Osteoblast (primary cell): ENCODE measurements around the gene PLP1. TPM values are rescaled to one million over a fixed set of nuclear protein-coding genes. Genes with fewer than 3 reads are reported as not detected.

Experiments
- DNase-seq: peaks from one replicate; pipeline ENCODE4 v3.0.0; 2011; ENCODE audit warnings: low spot score, mixed read lengths; ENCODE audit not compliant: insufficient read length; ENCODE audit errors: missing footprints
- H2AFZ ChIP-seq: 2 replicates; pipeline ENCODE4 v1.6.0; 2011; ENCODE audit warnings: mild to moderate bottlenecking, low read length
- H3K27ac ChIP-seq: 2 replicates; pipeline ENCODE4 v1.5.1; 2011; ENCODE audit warnings: mild to moderate bottlenecking, low read depth, low read length, moderate library complexity
- H3K27me3 ChIP-seq: 2 replicates; pipeline ENCODE4 v1.6.0; 2012; ENCODE audit warnings: mild to moderate bottlenecking, control low read depth, inconsistent platforms, low read length, moderate library complexity; ENCODE audit not compliant: insufficient read depth
- H3K36me3 ChIP-seq: 2 replicates; pipeline ENCODE4 v1.5.1; 2011; ENCODE audit warnings: mild to moderate bottlenecking, low read length, control low read depth, moderate library complexity; ENCODE audit not compliant: insufficient read depth
- H3K4me1 ChIP-seq: 2 replicates; pipeline ENCODE4 v1.5.1; 2011; ENCODE audit warnings: mild to moderate bottlenecking, low read length, control low read depth, moderate library complexity; ENCODE audit not compliant: insufficient read depth
- H3K4me2 ChIP-seq: 2 replicates; pipeline ENCODE4 v1.6.0; 2011; ENCODE audit warnings: mild to moderate bottlenecking, low read length; ENCODE audit not compliant: insufficient read depth
- H3K4me3 ChIP-seq: fragments of 200-600 bp; sonication (generic); 3 replicates; pipeline ENCODE4 v1.5.1; 2012; ENCODE audit warnings: mild to moderate bottlenecking, low read length, inconsistent platforms; ENCODE audit not compliant: insufficient read depth
- H3K79me2 ChIP-seq: 2 replicates; pipeline ENCODE4 v1.6.0; 2012; ENCODE audit warnings: mild to moderate bottlenecking, low read length, control low read depth, inconsistent platforms; ENCODE audit not compliant: insufficient read depth
- H3K9me3 ChIP-seq: 2 replicates; pipeline ENCODE4 v1.5.1; 2011; ENCODE audit warnings: low read depth, low read length, control low read depth
- H4K20me1 ChIP-seq: 2 replicates; pipeline ENCODE4 v1.6.0; 2012; ENCODE audit warnings: mild to moderate bottlenecking, low read length, control low read depth; ENCODE audit not compliant: insufficient read depth
- total RNA-seq: library from RNA; depleted of rRNA; stranded (reverse); fragments of >200 nt; gene quantifications from 2 replicates; pipeline ENCODE4 v1.2.3, GENCODE V29; 2012
- TF ChIP-seq, protein P1 (sequence below): IDR thresholded peaks from 2 replicates; pipeline ENCODE4 v1.5.1; 2011; ENCODE audit warnings: mild to moderate bottlenecking, low read depth, low read length, moderate library complexity; ENCODE audit errors: extremely low read depth

The PLP1 gene
- total RNA-seq, 1 donor = 0.36 TPM

DNA sequence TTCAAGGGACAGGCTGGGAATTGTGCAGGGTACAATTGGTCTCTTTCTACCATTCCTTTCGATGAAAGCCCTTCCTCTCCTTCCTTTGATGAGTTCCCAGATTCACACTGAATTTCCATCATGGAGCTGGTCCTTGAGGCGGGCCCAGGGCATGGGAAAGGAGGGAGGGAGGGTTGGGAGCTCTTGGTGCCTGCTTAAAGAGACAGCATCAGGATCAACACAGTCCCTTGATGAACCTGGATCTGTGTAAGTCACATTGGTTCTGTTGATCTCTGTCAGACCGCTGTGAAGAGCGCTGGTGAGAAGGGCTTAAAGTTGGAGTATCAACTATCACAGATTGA lies 4.4 kb downstream of the PLP1 start:
- Histone ChIP-seq H2AFZ (no peak overlapping the region), H3K4me1 (no peaks in the 10 kb centered on the region), H3K27me3 (peaks cover 55% of the 10 kb centered on the region), H3K4me2 (no peak overlapping the region), H3K4me3 (no peak overlapping the region), H3K27ac (no peak overlapping the region), H3K79me2 (no peaks in the 10 kb centered on the region), H4K20me1 (peaks cover 2% of the 10 kb centered on the region), H3K9me3 (no peaks in the 10 kb centered on the region), H3K36me3 (no peaks in the 10 kb centered on the region)
- TF ChIP-seq, protein P1, sequence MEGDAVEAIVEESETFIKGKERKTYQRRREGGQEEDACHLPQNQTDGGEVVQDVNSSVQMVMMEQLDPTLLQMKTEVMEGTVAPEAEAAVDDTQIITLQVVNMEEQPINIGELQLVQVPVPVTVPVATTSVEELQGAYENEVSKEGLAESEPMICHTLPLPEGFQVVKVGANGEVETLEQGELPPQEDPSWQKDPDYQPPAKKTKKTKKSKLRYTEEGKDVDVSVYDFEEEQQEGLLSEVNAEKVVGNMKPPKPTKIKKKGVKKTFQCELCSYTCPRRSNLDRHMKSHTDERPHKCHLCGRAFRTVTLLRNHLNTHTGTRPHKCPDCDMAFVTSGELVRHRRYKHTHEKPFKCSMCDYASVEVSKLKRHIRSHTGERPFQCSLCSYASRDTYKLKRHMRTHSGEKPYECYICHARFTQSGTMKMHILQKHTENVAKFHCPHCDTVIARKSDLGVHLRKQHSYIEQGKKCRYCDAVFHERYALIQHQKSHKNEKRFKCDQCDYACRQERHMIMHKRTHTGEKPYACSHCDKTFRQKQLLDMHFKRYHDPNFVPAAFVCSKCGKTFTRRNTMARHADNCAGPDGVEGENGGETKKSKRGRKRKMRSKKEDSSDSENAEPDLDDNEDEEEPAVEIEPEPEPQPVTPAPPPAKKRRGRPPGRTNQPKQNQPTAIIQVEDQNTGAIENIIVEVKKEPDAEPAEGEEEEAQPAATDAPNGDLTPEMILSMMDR = no peak
- DNase-seq = no peak

GRCh38 chrX:103781706-103782105 lies 5.1 kb downstream of the PLP1 start:
- Histone ChIP-seq H3K4me1 (no peaks in the 10 kb centered on the region), H3K27me3 (peaks cover 49% of the 10 kb centered on the region), H3K4me3 (no peak overlapping the region), H3K36me3 (no peaks in the 10 kb centered on the region), H3K79me2 (no peaks in the 10 kb centered on the region), H4K20me1 (peaks cover 2% of the 10 kb centered on the region), H3K4me2 (no peak overlapping the region), H2AFZ (no peak overlapping the region), H3K9me3 (no peaks in the 10 kb centered on the region), H3K27ac (no peak overlapping the region)
- TF ChIP-seq, protein P1 = no peak
- no peak for DNase-seq

- Histone ChIP-seq H3K79me2 (no peaks in the 10 kb centered on the region), H3K4me3 (no peak overlapping the region), H4K20me1 (no peaks in the 10 kb centered on the region), H3K4me1 (no peaks in the 10 kb centered on the region), H3K4me2 (no peak overlapping the region), H3K27me3 (peaks cover 46% of the 10 kb centered on the region), H3K27ac (no peak overlapping the region), H3K9me3 (no peaks in the 10 kb centered on the region), H3K36me3 (no peaks in the 10 kb centered on the region), H2AFZ (no peak overlapping the region)
- TF ChIP-seq, protein P1 = no peak
- DNase-seq = no peak
Measured at GRCh38 chrX:103782640-103783039, 6.0 kb downstream of the PLP1 start.

- H4K20me1 ChIP-seq = no peaks in the 10 kb centered on the region
- H3K4me3 ChIP-seq = no peak overlapping the region
- no peaks in the 10 kb centered on the region for H3K9me3 ChIP-seq
- TF ChIP-seq, protein P1 = no peak
- no peaks in the 10 kb centered on the region for H3K79me2 ChIP-seq
- no peak overlapping the region for H3K27ac ChIP-seq
- no peak overlapping the region for H3K4me2 ChIP-seq
- no peak overlapping the region for H2AFZ ChIP-seq
- DNase-seq = no peak
- H3K4me1 ChIP-seq = no peaks in the 10 kb centered on the region
- peaks cover 47% of the 10 kb centered on the region for H3K27me3 ChIP-seq
- H3K36me3 ChIP-seq = no peaks in the 10 kb centered on the region
Measured at GRCh38 chrX:103783196-103783595, 6.6 kb downstream of the PLP1 start.
